HG03097 (cell line): Measurements from ENCODE around the gene ASB8.
"Not testable (repeated sequence)": the region's sequence is repeated elsewhere in the genome, so short reads cannot be mapped to it uniquely, and the experiment has no call there.

ENCODE experiments used
- ATAC-seq: cut with Tn5 transposase; IDR thresholded peaks from one replicate; pipeline ENCODE4 v1.9.1; 2021; ENCODE audit not compliant: unreplicated experiment, low FRiP score

The ASB8 gene

GRCh38 chr12:48183091-48183875 is 26.0 kb upstream of the ASB8 start, which contains the start of gene CCDC184:
CCDC184 (plus strand) TSS chr12:48183644; CDS start chr12:48184123, 479 bp downstream.
- no peak for ATAC-seq

- no peak for ATAC-seq
Measured at GRCh38 chr12:48182631-48183030, 25.3 kb upstream of the ASB8 start.

GRCh38 chr12:48180857-48181495 is 23.7 kb upstream of the ASB8 start:
- ATAC-seq, result no peak

- ATAC-seq, result no peak
Measured at GRCh38 chr12:48180424-48180823, 23.1 kb upstream of the ASB8 start.

- no peak for ATAC-seq
Measured at GRCh38 chr12:48179466-48179865, 22.2 kb upstream of the ASB8 start.

GRCh38 chr12:48177982-48178381 is 20.7 kb upstream of the ASB8 start:
- ATAC-seq, result no peak

GRCh38 chr12:48176417-48176751 is 19.1 kb upstream of the ASB8 start:
- no peak for ATAC-seq

GRCh38 chr12:48175613-48176416 is 18.5 kb upstream of the ASB8 start:
- ATAC-seq, result no peak

- ATAC-seq, result no peak
Measured at GRCh38 chr12:48169011-48169410, 11.7 kb upstream of the ASB8 start.

GRCh38 chr12:48165089-48165981 is 8.0 kb upstream of the ASB8 start:
- ATAC-seq, result no peak

- ATAC-seq, result no peak
Measured at GRCh38 chr12:48164451-48164850, 7.1 kb upstream of the ASB8 start.

GRCh38 chr12:48163150-48163747 is 5.9 kb upstream of the ASB8 start:
- ATAC-seq, result no peak

GRCh38 chr12:48160807-48161206 is 3.5 kb upstream of the ASB8 start:
- no peak for ATAC-seq

- ATAC-seq, result no peak
Measured at GRCh38 chr12:48160046-48160445, 2.7 kb upstream of the ASB8 start.

- no peak for ATAC-seq
Measured at GRCh38 chr12:48157889-48158370, 615 bp upstream of the ASB8 start.

- no peak for ATAC-seq
Measured at GRCh38 chr12:48156652-48157017, 680 bp downstream of the ASB8 start.

GRCh38 chr12:48155786-48156185 is 1.5 kb downstream of the ASB8 start:
- not testable (repeated sequence) for ATAC-seq

- ATAC-seq, result no peak
Measured at GRCh38 chr12:48151103-48151771, 6.1 kb downstream of the ASB8 start.

- ATAC-seq, result no peak
Measured at GRCh38 chr12:48145981-48146380, 11.3 kb downstream of the ASB8 start.
